Ecto neural progenitor cell (in vitro differentiated cells): ENCODE measurements around the gene RETNLB.

Experiments used
- DNase-seq: peaks from one replicate; pipeline ENCODE4 v3.0.0-alpha.2; 2018; ENCODE audit warnings: low spot score

The RETNLB gene

GRCh38 chr3:108757404-108757982 lies at the start of gene RETNLB:
Gene RETNLB (minus strand): TSS chr3:108757410. CDS start chr3:108757185, 225 bp downstream.
- no peak for DNase-seq

GRCh38 chr3:108806316-108806715 lies 49.1 kb upstream of the RETNLB start:
- DNase-seq, result no peak

GRCh38 chr3:108804966-108805365 lies 47.8 kb upstream of the RETNLB start:
- no peak for DNase-seq

GRCh38 chr3:108804437-108804836 lies 47.2 kb upstream of the RETNLB start:
- no peak for DNase-seq

GRCh38 chr3:108791473-108791872 lies 34.3 kb upstream of the RETNLB start:
- DNase-seq, result no peak

GRCh38 chr3:108780235-108780634 lies 23.0 kb upstream of the RETNLB start:
- DNase-seq, result no peak

- DNase-seq, result no peak
Observed at GRCh38 chr3:108779496-108779895, 22.3 kb upstream of the RETNLB start.

- no peak for DNase-seq
Observed at GRCh38 chr3:108775649-108776048, 18.4 kb upstream of the RETNLB start.

- no peak for DNase-seq
Observed at GRCh38 chr3:108767253-108767652, 10.0 kb upstream of the RETNLB start.

- DNase-seq, result no peak
Observed at GRCh38 chr3:108755686-108756085, 1.5 kb downstream of the RETNLB start.

GRCh38 chr3:108744762-108745161 lies 12.4 kb downstream of the RETNLB start:
- DNase-seq, result no peak

- DNase-seq, result no peak
Observed at GRCh38 chr3:108742929-108743328, 14.3 kb downstream of the RETNLB start.

- no peak for DNase-seq
Observed at GRCh38 chr3:108736821-108737220, 20.4 kb downstream of the RETNLB start.

- no peak for DNase-seq
Observed at GRCh38 chr3:108728934-108729333, 28.3 kb downstream of the RETNLB start.

GRCh38 chr3:108728105-108728504 lies 29.1 kb downstream of the RETNLB start:
- DNase-seq, result no peak

- DNase-seq, result no peak
Observed at GRCh38 chr3:108724101-108724500, 33.1 kb downstream of the RETNLB start.

- DNase-seq, result no peak
Observed at GRCh38 chr3:108722724-108723123, 34.5 kb downstream of the RETNLB start.

- DNase-seq, result no peak
Observed at GRCh38 chr3:108719178-108719806, 37.9 kb downstream of the RETNLB start.

GRCh38 chr3:108718454-108718853 lies 38.8 kb downstream of the RETNLB start:
- no peak for DNase-seq

- DNase-seq, result no peak
Observed at GRCh38 chr3:108713816-108714215, 43.4 kb downstream of the RETNLB start.

GRCh38 chr3:108713009-108713516 lies 44.1 kb downstream of the RETNLB start:
- DNase-seq, result no peak
